K562 (cell line): ENCODE measurements around the gene TENM4. TPM values are rescaled to one million over a fixed set of nuclear protein-coding genes. Genes with fewer than 3 reads are reported as not detected.

Experiments used
- ATAC-seq: fragments of 200-7000 bp; cut with Tn5 transposase; 3 replicates; pipeline ENCODE4 v1.9.1; 2020; ENCODE audit warnings: moderate library complexity
- BruUV-seq: library from RNA; stranded (reverse); fragments of 400-500 nt; replicated peaks from 2 replicates; lab custom pipeline; 2021; lab: Mats Ljungman, UMichigan
- CTCF ChIA-PET: fragments of 300-600 bp; formaldehyde crosslinking; extraction: SDS; loops from one replicate; lab custom pipeline; 2021; ENCODE audit warnings: low intra/inter-chr PET ratio; lab: Yijun Ruan, JAX
- POLR2A ChIA-PET: fragments of 300-600, 350-650 bp; sonication (Branson Sonifier 250); formaldehyde crosslinking; extraction: SDS; loops from one replicate; lab custom pipeline; 2021; ENCODE audit warnings: antibody characterized with exemption, inconsistent platforms; lab: Yijun Ruan, JAX
- DNase-seq, 4 experiments: peaks; one replicate each; pipeline versions ENCODE4 v3.0.0 to v3.0.0-alpha.2; 2011 to 2018; ENCODE audit warnings: low spot score in 3 of 4, mixed read lengths in 3 of 4; ENCODE audit errors: extremely low read depth in 1 of 4
- FAIRE-seq: peaks from 2 replicates; lab custom pipeline; 2011; peaks lifted over from hg19 to GRCh38; lab: Jason Lieb, UNC
- H2AFZ ChIP-seq: 2 replicates; pipeline ENCODE4 v1.6.0; 2011; ENCODE audit warnings: low read depth, low read length, control low read depth, inconsistent platforms
- H3K27ac ChIP-seq: fragments of 200-600 bp; 3 replicates; pipeline ENCODE4 v1.8.0; 2011; ENCODE audit warnings: low read depth, mild to moderate bottlenecking, control low read depth, inconsistent platforms, low read length, moderate library complexity, mixed read lengths; ENCODE audit errors: extremely low read depth
- H3K27me3 ChIP-seq, 2 experiments: fragments of 300-600 bp in 1 of 2; 2 replicates in 1 of 2; 3 replicates in 1 of 2; pipeline versions ENCODE4 v1.6.0 to v1.8.0; 2011; ENCODE audit warnings: inconsistent platforms in 2 of 2, low read length in 2 of 2, mild to moderate bottlenecking in 1 of 2, mixed read lengths in 1 of 2, moderate library complexity in 1 of 2; ENCODE audit not compliant: control insufficient read depth in 2 of 2, insufficient read depth in 2 of 2
- H3K36me3 ChIP-seq: fragments of 300-600 bp; 3 replicates; pipeline ENCODE4 v1.8.0; 2011; ENCODE audit warnings: mild to moderate bottlenecking, low read length, inconsistent platforms; ENCODE audit not compliant: control insufficient read depth, insufficient read depth
- H3K4me1 ChIP-seq, 2 experiments: fragments of 200-600 bp in 1 of 2; replicated peaks in 1 of 2; 2 replicates in 1 of 2; 3 replicates in 1 of 2; pipeline versions ENCODE4 v1.5.1 to v1.8.0; 2011; ENCODE audit warnings: inconsistent platforms in 2 of 2, low read length in 2 of 2, mild to moderate bottlenecking in 1 of 2, mixed read lengths in 1 of 2, moderate library complexity in 1 of 2; ENCODE audit not compliant: control insufficient read depth in 2 of 2, insufficient read depth in 2 of 2
- H3K4me2 ChIP-seq: 2 replicates; pipeline ENCODE4 v1.6.1; 2011; ENCODE audit warnings: low read length, control low read depth, inconsistent platforms, mixed read lengths; ENCODE audit not compliant: insufficient read depth
- H3K4me3 ChIP-seq: fragments of 200-600 bp; sonication (generic), shearing (Covaris generic); 2 replicates; pipeline ENCODE4 v1.5.1; 2016; ENCODE audit warnings: control low read depth, inconsistent platforms
- H3K79me2 ChIP-seq: fragments of 200-600 bp; 3 replicates; pipeline ENCODE4 v1.8.0; 2011; ENCODE audit warnings: low read length, inconsistent platforms; ENCODE audit not compliant: control insufficient read depth, insufficient read depth
- H3K9ac ChIP-seq, 2 experiments: 2 replicates each; pipeline versions ENCODE4 v1.6.0 to v1.6.1; 2011; ENCODE audit warnings: low read depth in 2 of 2, low read length in 2 of 2, control low read depth in 1 of 2, inconsistent platforms in 1 of 2, mild to moderate bottlenecking in 1 of 2, mixed read lengths in 1 of 2; ENCODE audit not compliant: insufficient read depth in 1 of 2
- H3K9me1 ChIP-seq: one replicate; pipeline ENCODE4 v1.6.0; 2011; ENCODE audit warnings: inconsistent platforms, mild to moderate bottlenecking, low read length, moderate library complexity; ENCODE audit not compliant: control insufficient read depth, insufficient read depth
- H3K9me3 ChIP-seq: replicated peaks from 2 replicates; pipeline ENCODE4 v1.5.1; 2011; ENCODE audit warnings: low read depth, low read length, inconsistent platforms; ENCODE audit not compliant: control insufficient read depth, insufficient read depth
- H4K20me1 ChIP-seq: replicated peaks from 2 replicates; pipeline ENCODE4 v1.6.1; 2011; ENCODE audit warnings: low read length, inconsistent platforms, mixed read lengths; ENCODE audit not compliant: control insufficient read depth, insufficient read depth
- BDP1 ChIP-seq: IDR thresholded peaks from 3 replicates; pipeline ENCODE4 v1.6.1; 2011; ENCODE audit not compliant: insufficient read length, insufficient read depth
- DDX20 ChIP-seq: fragments of 450-650 bp; IDR thresholded peaks from 2 replicates; pipeline ENCODE4 v1.6.1; 2016; ENCODE audit warnings: missing genetic modification characterization, low read depth, mild to moderate bottlenecking, missing compliant biosample characterization, moderate library complexity
- FOXK2 ChIP-seq, 2 experiments: fragments of 450-650 bp; IDR thresholded peaks in 1 of 2; conservative IDR thresholded peaks in 1 of 2; 2 replicates each; pipeline ENCODE4 v1.6.1; 2016; ENCODE audit warnings: low read depth in 2 of 2, mild to moderate bottlenecking in 1 of 2
- LEF1 ChIP-seq: fragments of 450-650 bp; IDR thresholded peaks from 2 replicates; pipeline ENCODE4 v1.6.1; 2016; ENCODE audit warnings: mild to moderate bottlenecking
- NCOA1 ChIP-seq: fragments of 450-650 bp; IDR thresholded peaks from 2 replicates; pipeline ENCODE4 v1.6.1; 2016; ENCODE audit warnings: low read depth
- PPARD ChIP-seq: fragments of 250-450 bp; sonication (Bioruptor Pico); IDR thresholded peaks from 2 replicates; pipeline ENCODE4 v1.8.0; 2022; ENCODE audit warnings: inconsistent platforms, mild to moderate bottlenecking, moderate library complexity
- RAD51 ChIP-seq: fragments of 450-650 bp; IDR thresholded peaks from 2 replicates; pipeline ENCODE4 v1.7.1; 2016; ENCODE audit warnings: low read depth, mild to moderate bottlenecking, borderline replicate concordance
- WGBS: fragments of 100-300 bp; shearing (Covaris generic); methylation state at CpG from one replicate; pipeline ENCODE4 v1.1.6; 2016; ENCODE audit warnings: low coverage, mixed read lengths; ENCODE audit not compliant: insufficient coverage; ENCODE audit errors: missing lambda C conversion rate; 5-methylcytosine and 5-hydroxymethylcytosine counted together
- in situ Hi-C: fragments of 300-500 bp; cut with MboI; formaldehyde crosslinking; loops from 4 replicates; pipeline ENCODE4 v1.15.0; 2018; ENCODE audit warnings: inconsistent platforms, mixed read lengths
- intact Hi-C: fragments of 100-400 bp; cut with micrococcal nuclease; formaldehyde crosslinking; loops from 2 replicates; pipeline ENCODE4 v1.14.2; 2022
- polyA plus RNA-seq, 8 experiments: library from polyadenylated mRNA; depleted of rRNA in 4 of 8; stranded (reverse) in 5 of 8; unstranded in 3 of 8; fragments of >200 nt; fragmentation: Nextera tagmentation in 2 of 8; fragmentation: Illumina TruSeq in 1 of 8; extraction: Ambion mirVana in 2 of 8; extraction: Trizol in 1 of 8; gene quantifications; 2 replicates each; pipeline versions ENCODE4 v1.2.1 to v1.2.3, GENCODE V29; 2011 to 2014; ENCODE audit warnings: inconsistent platforms in 1 of 8, missing spikeins in 1 of 8
- total RNA-seq, 7 experiments: library from RNA; depleted of rRNA in 6 of 7; stranded (reverse); fragments of >200 nt in 6 of 7; fragmentation: Illumina TruSeq in 2 of 7; extraction: Trizol in 2 of 7; gene quantifications; 2 replicates each; pipeline versions ENCODE4 v1.2.1 to v1.2.3, GENCODE V29; 2011 to 2021; ENCODE audit warnings: low replicate concordance in 1 of 7
- TF ChIP-seq, protein P1 (sequence below): fragments of 250-450 bp; sonication (Bioruptor Pico); IDR thresholded peaks from 2 replicates; pipeline ENCODE4 v1.8.0; 2021; ENCODE audit warnings: moderate library complexity, mild to moderate bottlenecking, inconsistent platforms
- TF ChIP-seq, protein P2 (sequence below): fragments of 200-600 bp; sonication (generic); IDR thresholded peaks from one replicate; pipeline ENCODE4 v1.6.1; 2012; ENCODE audit warnings: mild to moderate bottlenecking, low read depth, low read length, inconsistent platforms

Gene TENM4
- total and polyA plus RNA-seq, 9 of the 15 experiments (the other 6 are each of a cell fraction or from before 2014, with no cell fraction given): 0.16 TPM; not detected in 8

DNA sequence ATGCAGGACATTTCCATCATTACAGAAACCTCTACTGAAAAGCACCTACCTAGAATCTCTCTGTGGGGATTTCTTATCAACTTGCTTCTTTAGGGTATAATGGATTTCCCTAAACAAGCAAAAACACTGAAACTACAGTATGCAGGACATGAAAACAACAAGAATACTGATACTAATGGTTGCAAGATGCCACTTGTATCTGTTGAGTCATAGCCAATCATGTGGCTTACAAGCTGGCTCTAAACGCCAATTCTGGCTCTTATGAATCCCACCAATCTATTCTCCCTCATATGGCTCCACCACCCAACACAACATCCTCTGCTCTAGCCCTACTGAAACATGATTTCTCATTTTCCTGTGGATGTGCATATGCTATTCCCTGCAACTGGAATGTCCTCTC is 22.6 kb downstream of the TENM4 start:
- no peaks in the 10 kb centered on the region for H3K36me3 ChIP-seq
- POLR2A ChIA-PET: no interaction called here

More for the DNA sequence above, 22.6 kb downstream of the TENM4 start:
- 0% methylated on average over 1 of the region's 1 CpG for WGBS
- intact Hi-C loops (no loop called here), in situ Hi-C loops (no loop called here)
- H3K9me3 ChIP-seq: no peaks in the 10 kb centered on the region
- no peak overlapping the region for H3K4me3 ChIP-seq
- no peak overlapping the region for H3K9ac ChIP-seq
- H3K4me2 ChIP-seq: no peak overlapping the region
- no peaks in the 10 kb centered on the region for H3K79me2 ChIP-seq
- FAIRE-seq (no peak), ATAC-seq (no peak), DNase-seq (no peak)
- no TSS peak for BruUV-seq
- H4K20me1 ChIP-seq: no peaks in the 10 kb centered on the region
- no peak overlapping the region for H2AFZ ChIP-seq
- H3K9me1 ChIP-seq: no peaks in the 10 kb centered on the region
- no peaks in the 10 kb centered on the region for H3K27me3 ChIP-seq
- CTCF ChIA-PET: no interaction called here
- no peak overlapping the region for H3K27ac ChIP-seq
- no peaks in the 10 kb centered on the region for H3K4me1 ChIP-seq
- TF ChIP-seq FOXK2 (conservative IDR thresholded peaks at IDR 0.05 in 1 of 2, IDR thresholded peaks at IDR 0.05 in 1 of 2; ENCODE audit: low read depth in 2 of 2) (no peak), NCOA1 (no peak), RAD51 (no peak), LEF1 (no peak), BDP1 (no peak), PPARD (no peak), DDX20 (tag) (no peak)
- TF ChIP-seq, protein P1, sequence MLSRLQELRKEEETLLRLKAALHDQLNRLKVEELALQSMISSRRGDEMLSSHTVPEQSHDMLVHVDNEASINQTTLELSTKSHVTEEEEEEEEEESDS (CRISPR knock-in tag): no peak
- TF ChIP-seq, protein P2, sequence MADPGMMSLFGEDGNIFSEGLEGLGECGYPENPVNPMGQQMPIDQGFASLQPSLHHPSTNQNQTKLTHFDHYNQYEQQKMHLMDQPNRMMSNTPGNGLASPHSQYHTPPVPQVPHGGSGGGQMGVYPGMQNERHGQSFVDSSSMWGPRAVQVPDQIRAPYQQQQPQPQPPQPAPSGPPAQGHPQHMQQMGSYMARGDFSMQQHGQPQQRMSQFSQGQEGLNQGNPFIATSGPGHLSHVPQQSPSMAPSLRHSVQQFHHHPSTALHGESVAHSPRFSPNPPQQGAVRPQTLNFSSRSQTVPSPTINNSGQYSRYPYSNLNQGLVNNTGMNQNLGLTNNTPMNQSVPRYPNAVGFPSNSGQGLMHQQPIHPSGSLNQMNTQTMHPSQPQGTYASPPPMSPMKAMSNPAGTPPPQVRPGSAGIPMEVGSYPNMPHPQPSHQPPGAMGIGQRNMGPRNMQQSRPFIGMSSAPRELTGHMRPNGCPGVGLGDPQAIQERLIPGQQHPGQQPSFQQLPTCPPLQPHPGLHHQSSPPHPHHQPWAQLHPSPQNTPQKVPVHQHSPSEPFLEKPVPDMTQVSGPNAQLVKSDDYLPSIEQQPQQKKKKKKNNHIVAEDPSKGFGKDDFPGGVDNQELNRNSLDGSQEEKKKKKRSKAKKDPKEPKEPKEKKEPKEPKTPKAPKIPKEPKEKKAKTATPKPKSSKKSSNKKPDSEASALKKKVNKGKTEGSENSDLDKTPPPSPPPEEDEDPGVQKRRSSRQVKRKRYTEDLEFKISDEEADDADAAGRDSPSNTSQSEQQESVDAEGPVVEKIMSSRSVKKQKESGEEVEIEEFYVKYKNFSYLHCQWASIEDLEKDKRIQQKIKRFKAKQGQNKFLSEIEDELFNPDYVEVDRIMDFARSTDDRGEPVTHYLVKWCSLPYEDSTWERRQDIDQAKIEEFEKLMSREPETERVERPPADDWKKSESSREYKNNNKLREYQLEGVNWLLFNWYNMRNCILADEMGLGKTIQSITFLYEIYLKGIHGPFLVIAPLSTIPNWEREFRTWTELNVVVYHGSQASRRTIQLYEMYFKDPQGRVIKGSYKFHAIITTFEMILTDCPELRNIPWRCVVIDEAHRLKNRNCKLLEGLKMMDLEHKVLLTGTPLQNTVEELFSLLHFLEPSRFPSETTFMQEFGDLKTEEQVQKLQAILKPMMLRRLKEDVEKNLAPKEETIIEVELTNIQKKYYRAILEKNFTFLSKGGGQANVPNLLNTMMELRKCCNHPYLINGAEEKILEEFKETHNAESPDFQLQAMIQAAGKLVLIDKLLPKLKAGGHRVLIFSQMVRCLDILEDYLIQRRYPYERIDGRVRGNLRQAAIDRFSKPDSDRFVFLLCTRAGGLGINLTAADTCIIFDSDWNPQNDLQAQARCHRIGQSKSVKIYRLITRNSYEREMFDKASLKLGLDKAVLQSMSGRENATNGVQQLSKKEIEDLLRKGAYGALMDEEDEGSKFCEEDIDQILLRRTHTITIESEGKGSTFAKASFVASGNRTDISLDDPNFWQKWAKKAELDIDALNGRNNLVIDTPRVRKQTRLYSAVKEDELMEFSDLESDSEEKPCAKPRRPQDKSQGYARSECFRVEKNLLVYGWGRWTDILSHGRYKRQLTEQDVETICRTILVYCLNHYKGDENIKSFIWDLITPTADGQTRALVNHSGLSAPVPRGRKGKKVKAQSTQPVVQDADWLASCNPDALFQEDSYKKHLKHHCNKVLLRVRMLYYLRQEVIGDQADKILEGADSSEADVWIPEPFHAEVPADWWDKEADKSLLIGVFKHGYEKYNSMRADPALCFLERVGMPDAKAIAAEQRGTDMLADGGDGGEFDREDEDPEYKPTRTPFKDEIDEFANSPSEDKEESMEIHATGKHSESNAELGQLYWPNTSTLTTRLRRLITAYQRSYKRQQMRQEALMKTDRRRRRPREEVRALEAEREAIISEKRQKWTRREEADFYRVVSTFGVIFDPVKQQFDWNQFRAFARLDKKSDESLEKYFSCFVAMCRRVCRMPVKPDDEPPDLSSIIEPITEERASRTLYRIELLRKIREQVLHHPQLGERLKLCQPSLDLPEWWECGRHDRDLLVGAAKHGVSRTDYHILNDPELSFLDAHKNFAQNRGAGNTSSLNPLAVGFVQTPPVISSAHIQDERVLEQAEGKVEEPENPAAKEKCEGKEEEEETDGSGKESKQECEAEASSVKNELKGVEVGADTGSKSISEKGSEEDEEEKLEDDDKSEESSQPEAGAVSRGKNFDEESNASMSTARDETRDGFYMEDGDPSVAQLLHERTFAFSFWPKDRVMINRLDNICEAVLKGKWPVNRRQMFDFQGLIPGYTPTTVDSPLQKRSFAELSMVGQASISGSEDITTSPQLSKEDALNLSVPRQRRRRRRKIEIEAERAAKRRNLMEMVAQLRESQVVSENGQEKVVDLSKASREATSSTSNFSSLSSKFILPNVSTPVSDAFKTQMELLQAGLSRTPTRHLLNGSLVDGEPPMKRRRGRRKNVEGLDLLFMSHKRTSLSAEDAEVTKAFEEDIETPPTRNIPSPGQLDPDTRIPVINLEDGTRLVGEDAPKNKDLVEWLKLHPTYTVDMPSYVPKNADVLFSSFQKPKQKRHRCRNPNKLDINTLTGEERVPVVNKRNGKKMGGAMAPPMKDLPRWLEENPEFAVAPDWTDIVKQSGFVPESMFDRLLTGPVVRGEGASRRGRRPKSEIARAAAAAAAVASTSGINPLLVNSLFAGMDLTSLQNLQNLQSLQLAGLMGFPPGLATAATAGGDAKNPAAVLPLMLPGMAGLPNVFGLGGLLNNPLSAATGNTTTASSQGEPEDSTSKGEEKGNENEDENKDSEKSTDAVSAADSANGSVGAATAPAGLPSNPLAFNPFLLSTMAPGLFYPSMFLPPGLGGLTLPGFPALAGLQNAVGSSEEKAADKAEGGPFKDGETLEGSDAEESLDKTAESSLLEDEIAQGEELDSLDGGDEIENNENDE: no peak
- TF ChIP-seq, all 486 proteins: peak for 0
